Stimulated activated CD4-positive, alpha-beta T cell treated with anti-CD3 and anti-CD28 coated beads, Interleukin-1b, Interleukin-23, amount 100 ng/mL, for 1 hour (primary cell): Measurements from ENCODE around the gene TRAP1.
"Not testable (repeated sequence)": the region's sequence is repeated elsewhere in the genome, so short reads cannot be mapped to it uniquely, and the experiment has no call there.

Source experiments
- DNase-seq, 2 donors: peaks; one replicate each; pipeline ENCODE4 v3.0.0-alpha.2; 2020; ENCODE audit warnings: low read depth in 2 of 2

Gene TRAP1

DNA sequence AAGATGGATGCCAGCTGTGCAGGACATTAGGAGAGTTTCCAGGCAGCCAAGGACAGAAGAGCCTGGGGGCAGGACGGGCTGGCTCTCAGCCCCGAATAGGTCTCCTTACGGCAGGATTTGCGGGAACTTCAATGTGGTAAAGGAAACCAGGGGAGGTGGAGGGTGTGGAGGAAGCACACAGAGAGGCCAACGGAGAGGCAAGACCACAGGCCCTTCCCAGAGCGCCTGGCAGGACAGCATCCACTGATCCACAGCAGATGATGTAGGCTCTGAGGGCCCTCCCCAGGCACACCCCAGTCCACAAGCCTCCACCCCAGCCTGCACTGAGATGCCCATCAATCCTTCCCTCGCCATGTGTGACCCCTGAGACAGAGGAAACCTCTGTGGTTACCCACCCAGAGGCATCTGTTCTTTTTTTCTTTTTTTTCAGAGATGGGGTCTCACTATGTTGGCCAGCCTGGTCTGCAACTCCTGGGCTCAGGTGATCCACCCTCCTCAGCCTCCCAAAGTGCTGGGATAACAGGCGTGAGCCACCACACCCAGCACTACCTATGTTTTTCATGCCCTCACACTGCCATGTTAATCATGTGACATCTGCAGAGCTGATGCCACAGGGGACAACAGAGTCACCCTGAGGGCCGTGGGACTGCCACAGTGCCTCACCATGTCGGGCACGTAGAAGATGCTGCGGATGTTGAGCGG is 43.5 kb downstream of the TRAP1 start:
- no peak for DNase-seq

DNA sequence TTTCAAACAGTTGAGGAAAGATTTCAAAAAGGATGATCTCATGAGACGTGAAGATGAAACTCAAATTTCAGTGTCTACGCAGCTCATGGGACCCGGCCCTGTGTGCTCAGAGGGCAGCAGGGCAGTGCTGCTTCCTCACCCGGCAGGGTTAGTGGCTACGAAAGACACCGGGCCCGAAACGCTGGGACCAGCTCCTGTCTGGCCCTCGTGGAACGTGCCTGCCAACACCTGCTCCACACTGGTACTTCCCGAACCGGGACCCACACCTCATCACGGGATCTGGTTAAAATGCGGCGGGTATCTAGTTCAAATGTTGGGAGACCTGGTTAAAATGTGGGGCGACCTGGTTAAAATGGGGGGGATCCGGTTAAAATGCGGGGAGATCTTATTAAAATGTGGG is 44.1 kb downstream of the TRAP1 start:
- no peak for DNase-seq

DNA sequence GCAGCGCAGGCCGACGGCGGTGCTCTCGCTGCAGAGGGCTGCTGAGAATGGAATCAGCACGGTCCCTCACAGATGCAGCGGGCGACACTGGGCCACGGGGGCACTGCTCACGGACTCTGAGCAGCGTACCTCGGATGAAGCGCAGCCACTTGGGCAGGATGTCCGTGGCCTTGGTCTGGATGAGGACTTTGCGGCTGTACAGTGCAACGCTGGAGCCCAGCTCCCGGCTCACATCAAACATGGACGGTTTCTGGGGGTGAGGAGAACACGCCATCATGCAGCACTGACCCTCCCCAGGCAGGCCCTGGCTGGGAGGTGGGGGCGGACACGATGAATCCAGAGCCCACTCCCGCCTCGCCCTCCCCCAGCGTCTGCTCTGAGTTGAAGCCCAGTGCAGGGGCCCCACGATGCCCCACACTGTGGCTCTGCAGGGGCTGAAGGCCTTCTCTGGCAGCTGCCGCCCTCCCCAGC is 44.7 kb downstream of the TRAP1 start:
- DNase-seq = no peak

DNA sequence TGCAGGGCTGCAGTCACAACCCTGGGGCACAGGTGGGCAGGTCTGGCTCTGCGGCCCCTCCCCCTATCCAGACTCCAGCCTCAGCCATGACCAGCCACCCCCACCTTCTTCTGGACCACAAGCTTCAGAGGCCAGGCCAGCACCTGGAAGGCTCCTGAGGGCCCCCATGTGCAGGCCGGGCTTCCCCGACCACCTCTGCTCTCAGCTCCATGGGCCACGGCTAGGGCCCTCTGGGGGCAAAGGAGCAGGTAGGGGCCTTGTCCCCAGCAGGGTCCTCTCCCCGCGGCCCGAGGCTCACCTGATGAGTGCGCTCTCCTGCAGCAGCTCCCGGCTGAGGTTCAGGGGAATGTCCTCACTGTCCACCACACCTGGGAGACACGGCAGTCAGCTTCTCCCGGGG is 45.9 kb downstream of the TRAP1 start:
- no peak for DNase-seq

- DNase-seq = no peak
These were observed 46.6 kb downstream of the TRAP1 start for GRCh38 chr16:3670711-3671110.

DNA sequence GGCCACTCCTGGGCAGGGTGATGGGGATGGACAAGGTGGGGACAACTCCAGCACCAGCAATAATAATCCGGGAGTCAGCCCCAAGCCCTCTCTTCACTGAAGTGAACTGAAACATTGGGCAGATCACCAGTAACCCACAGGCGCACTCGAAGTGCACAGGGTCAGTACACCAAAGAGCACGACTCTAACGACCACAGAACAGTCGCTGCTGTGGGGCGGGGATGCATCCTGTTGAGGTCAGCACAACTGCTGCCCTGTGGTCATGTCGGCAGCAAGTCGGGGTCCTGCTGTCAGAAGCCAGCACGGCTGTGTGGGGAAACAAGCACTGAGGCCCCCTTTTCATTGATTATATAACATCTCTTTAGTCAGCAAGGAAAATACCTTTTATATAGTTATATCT is 48.2 kb downstream of the TRAP1 start:
- DNase-seq = no peak

DNA sequence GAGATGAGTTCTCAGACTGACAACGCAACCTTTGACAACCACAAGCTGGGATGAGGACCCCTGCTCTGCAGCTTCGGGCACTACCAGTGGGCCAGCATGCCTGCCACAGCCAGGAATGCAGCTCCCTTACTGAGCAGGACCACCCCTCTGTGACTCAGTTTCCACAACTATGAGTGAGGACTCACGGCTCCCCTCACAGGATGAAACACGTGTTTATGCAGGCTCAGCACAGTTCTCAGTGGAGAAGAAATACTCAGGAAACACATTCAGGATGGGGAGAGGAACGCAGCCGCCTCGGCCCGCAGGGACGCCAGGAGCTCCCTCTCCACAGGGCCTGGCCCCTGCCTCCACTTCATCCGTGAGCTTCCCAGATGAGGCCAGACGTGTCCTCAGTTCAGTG is 48.7 kb downstream of the TRAP1 start:
- no peak for DNase-seq

GRCh38 chr16:3665508-3665907 is 51.8 kb downstream of the TRAP1 start:
- peak in 1 of 2 donors; percentile 5 for DNase-seq

- DNase-seq = no peak
These were observed 53.0 kb downstream of the TRAP1 start for GRCh38 chr16:3664187-3664896.

DNA sequence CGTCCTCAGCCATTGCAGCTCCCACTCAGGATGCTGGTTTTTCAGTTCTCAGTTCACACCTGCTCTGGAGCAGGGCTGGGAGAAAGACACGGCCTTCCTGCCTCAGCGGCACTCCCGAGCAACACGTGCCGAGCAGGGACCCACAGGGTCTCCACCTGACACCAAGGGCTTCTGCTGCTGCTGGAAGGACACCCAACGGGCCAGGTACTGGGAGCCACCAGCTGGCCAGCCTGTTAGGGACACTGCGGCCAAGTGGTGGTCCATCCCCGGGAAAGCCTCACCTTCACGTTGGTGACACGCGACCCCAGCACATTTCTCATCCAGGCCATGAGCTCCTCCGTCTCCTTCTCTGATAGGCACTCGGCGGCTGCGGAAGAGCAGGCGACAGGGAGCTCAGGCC is 54.7 kb downstream of the TRAP1 start:
- no peak for DNase-seq

DNA sequence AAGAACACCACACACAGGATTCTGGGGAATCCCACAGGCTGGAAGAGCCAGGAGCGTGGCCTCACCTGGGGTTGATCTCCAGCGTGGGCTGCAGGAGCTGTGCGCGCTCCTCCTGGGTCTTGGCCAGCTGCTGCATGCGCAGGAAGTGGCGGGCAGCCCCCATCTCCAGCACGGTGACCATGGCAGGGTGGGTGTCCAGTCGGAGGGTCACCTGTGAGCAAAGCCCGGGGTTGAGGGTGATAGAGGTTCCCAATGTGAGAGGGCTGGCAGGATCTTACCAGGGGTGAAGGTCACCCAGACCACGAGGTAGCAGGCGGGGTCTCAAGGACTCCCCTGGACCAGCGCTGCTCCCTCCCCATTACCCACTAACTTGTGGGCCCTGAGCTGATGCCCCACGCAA is 55.4 kb downstream of the TRAP1 start:
- DNase-seq = no peak

- DNase-seq = no peak
These were observed 56.0 kb downstream of the TRAP1 start for GRCh38 chr16:3661311-3661710.

DNA sequence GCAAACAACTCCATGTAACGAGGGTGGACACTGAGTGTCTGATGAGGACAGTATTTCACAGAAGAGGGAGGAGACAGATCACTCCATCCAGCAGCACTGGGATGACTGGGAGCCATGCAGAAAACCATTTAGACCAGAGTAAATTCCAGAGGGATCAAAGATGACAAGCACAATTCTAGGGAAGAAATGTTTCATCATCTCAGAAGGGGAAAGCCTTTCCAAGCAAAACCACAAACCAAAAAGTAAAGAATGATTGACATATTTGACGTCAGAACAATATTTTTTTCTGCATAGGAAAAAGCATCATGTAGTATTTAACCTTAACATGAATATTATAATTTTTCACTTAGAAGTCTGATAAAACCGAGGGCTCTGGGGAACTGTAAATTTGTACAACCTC is 58.1 kb downstream of the TRAP1 start:
- DNase-seq = no peak

DNA sequence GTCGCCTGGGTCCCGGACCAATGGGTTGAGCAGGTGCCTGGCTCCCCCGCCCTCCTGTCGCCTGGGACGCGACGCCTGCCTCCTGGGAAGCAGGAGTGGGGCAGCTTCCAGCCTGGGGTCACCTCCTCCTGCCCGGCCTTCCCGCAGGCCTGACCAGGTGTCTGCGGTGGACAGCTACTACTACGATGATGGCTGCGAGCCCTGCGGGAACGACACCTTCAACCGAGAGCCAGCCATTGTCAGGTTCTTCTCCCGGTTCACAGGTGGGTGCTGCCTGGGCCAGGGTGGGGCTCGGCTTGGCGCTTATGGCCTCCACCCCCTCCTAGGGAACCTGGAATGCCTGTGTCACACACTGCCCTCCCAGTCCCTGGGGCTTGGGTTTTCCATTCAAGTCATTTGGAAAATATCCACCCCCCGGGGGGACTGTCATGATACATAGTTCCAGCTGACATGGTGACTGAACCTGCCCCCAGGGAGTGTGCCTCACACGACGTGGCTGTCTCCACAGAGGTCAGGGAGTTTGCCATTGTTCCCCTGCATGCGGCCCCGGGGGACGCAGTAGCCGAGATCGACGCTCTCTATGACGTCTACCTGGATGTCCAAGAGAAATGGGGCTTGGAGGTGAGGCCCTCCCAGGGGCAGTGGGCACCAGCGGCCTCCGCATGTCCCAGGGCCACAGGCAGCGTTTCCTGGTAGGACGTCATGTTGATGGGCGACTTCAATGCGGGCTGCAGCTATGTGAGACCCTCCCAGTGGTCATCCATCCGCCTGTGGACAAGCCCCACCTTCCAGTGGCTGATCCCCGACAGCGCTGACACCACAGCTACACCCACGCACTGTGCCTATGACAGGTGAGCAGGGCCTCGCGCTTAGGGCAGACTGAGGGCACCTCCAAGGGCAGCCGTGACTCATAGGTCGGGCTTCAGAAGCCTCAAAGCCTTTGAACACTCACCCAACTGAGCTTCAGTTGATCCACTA is 60.5 kb downstream of the TRAP1 start:
- no peak for DNase-seq

DNA sequence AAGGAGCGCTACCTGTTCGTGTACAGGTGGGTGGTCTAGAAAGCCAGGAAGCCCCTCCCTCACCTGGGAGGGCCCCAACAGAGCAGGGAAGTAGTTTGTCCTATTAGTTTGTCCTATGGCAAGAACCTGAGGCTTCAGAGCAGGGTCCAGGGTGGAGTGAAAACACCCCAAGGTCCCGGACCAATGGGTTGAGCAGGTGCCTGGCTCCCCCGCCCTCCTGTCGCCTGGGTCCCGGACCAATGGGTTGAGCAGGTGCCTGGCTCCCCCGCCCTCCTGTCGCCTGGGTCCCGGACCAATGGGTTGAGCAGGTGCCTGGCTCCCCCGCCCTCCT is 61.2 kb downstream of the TRAP1 start:
- DNase-seq = not testable (repeated sequence)

DNA sequence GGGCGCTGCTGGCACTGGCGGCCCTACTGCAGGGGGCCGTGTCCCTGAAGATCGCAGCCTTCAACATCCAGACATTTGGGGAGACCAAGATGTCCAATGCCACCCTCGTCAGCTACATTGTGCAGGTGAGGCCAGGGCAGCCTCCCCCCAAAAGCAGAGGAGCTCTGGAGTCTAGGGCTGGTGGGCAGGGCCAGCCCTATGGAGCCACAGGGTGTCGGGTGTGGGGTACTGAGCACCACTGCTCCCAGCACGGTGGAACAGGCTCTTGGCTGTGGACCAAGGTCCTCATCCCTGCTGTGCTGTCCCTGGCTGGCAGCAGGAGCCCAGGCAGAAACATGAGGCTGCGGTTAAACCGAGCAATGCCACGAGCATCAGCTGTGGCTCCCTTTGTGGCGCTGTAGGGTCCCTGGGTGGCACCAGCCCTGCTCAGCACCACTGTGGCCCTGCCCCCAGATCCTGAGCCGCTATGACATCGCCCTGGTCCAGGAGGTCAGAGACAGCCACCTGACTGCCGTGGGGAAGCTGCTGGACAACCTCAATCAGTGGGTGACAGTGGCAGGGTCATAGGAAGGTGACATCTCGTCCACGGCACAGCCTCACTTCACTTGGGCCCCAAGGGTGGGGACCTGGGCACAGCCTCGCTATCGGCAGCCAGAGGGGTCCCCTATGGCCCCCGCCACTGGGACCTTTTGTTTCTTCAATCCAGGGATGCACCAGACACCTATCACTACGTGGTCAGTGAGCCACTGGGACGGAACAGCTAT is 61.7 kb downstream of the TRAP1 start:
- DNase-seq = no peak

DNA sequence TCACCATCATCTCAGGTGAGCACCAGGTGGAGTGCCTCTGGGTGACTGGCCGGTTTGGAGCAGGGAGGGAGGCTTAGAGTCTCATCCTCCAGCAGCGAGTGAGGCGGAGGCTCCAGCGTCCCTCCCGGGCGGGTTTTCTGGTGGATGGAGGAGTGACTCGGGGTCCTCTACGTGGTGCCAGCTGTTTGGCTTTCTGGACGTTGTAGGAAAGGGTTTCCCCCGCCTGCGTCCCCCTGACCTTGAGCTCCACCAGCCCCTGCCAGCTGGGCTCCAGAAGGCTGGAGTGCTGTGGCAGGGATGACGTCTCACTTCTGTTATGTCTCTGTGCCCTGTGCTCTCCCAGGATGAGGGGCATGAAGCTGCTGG is 62.3 kb downstream of the TRAP1 start:
- DNase-seq = no peak

DNA sequence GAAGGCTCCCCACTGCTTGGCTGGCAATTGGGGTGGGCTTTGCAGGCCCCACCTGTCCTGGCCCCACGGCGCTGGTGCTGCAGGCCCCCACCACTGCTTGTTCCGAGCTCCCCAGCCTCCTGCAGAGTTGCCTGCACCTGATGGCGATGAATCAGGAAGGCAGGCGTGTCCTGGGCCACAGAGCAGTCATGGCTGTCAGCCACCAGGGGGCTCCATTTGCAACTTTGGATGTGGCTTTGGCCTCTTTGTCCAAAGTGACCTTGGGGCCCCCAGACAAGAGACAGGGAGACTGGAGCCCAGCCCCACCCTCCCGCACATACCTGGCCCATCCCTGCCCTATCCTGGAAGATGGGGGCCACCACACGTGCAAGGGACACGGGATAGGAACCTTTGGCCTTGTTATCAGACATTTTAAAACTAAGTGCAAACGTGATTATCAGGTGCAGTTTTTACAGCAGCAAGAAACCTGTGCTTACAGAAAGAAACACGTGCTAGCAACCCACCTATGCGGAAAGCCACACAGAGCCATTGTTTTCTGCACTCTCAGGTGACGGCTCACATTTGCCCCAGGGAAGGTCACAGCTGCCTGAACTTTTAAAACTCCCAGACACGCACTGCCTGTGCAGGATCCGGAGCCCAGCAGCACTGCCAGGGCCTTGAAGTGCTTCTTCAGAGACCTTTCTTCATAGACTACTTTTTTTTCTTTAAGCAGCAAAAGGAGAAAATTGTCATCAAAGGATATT is 62.9 kb downstream of the TRAP1 start, which contains the start of gene DNASE1:
Gene DNASE1 (plus strand): TSS at position 443 of the 743 bp plus-strand sequence. CDS start 683 bp downstream, outside the sequence.
- DNase-seq = peak in 1 of 2 donors; percentile 20

DNA sequence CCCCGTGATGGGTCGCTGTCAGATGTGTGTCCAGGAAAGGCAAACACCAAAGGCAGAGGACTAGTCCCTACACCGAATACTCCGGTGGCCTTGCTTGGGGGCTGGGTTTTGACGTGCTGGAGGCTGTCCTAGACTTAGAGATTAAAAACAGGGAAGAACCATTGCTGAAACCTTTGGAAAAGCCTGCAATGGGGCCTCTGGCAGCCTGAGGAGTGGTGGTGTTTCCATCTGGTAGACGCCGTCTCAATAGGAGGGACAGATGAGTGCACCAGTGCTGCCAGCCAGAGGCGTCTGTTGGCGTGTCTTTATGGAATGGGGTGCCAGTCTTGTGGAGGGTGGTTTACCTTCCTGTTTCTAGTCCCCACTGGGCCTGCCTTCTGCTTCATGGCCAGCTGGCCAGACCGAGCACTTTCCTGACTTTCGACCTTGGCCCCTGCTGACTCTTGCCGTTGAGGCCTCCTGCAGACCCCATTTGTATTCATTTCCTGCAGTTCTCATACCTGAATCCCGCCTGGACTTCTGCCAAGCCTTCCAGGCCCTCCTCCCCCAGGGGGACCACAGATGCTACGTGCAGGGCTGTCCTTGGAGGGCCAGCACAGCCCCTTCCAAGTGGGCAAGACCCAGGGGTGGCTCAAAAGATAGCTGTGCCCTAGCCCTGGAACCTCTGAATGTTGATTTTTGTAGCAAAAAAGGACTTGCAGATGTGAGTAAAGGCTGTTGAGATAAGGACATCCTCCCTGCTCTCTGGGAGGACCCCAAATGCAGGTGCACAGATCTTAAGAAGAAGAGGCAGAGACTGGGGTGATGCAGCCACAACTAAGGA is 64.7 kb downstream of the TRAP1 start:
- no peak for DNase-seq
